DOHH2 (cell line): ENCODE measurements around the gene AGT.

Experiments used
- H3F3A ChIP-seq: fragments of 200-600 bp; sonication (generic), shearing (Covaris generic); 2 replicates; pipeline ENCODE4 v1.6.0; 2016; ENCODE audit warnings: antibody characterized with exemption, mild to moderate bottlenecking; ENCODE audit not compliant: control insufficient read depth, insufficient read depth
- H3K27ac ChIP-seq: fragments of 200-600 bp; sonication (generic); 2 replicates; pipeline ENCODE4 v1.5.1; 2014; ENCODE audit warnings: low read depth, mild to moderate bottlenecking, low read length, moderate library complexity
- H3K27me3 ChIP-seq: fragments of 200-600 bp; sonication (generic); 2 replicates; pipeline ENCODE4 v1.6.1; 2014; ENCODE audit warnings: mild to moderate bottlenecking, low read length, mixed read lengths; ENCODE audit not compliant: control insufficient read depth
- H3K36me3 ChIP-seq: fragments of 200-600 bp; sonication (generic); 2 replicates; pipeline ENCODE4 v1.6.1; 2014; ENCODE audit warnings: mild to moderate bottlenecking, low read length, moderate library complexity, mixed read lengths; ENCODE audit not compliant: control insufficient read depth
- H3K4me1 ChIP-seq: fragments of 200-600 bp; sonication (generic); 2 replicates; pipeline ENCODE4 v1.6.1; 2014; ENCODE audit warnings: mild to moderate bottlenecking, low read length, mixed read lengths; ENCODE audit not compliant: control insufficient read depth
- H3K4me2 ChIP-seq: fragments of 200-600 bp; sonication (generic); 2 replicates; pipeline ENCODE4 v1.6.0; 2014; ENCODE audit warnings: mild to moderate bottlenecking, low read length, moderate library complexity
- H3K4me3 ChIP-seq: fragments of 200-600 bp; sonication (generic); 2 replicates; pipeline ENCODE4 v1.5.1; 2014; ENCODE audit warnings: mild to moderate bottlenecking, low read length, mixed read lengths
- H3K79me2 ChIP-seq: fragments of 200-600 bp; sonication (generic); 2 replicates; pipeline ENCODE4 v1.6.1; 2014; ENCODE audit warnings: mild to moderate bottlenecking, low read length, mixed read lengths; ENCODE audit not compliant: control insufficient read depth
- H3K9me2 ChIP-seq: fragments of 200-600 bp; sonication (generic); replicated peaks from 2 replicates; pipeline ENCODE4 v1.6.1; 2014; ENCODE audit warnings: mild to moderate bottlenecking, low read length, mixed read lengths; ENCODE audit not compliant: control insufficient read depth
- H3K9me3 ChIP-seq: fragments of 200-600 bp; sonication (generic); 2 replicates; pipeline ENCODE4 v1.6.1; 2014; ENCODE audit warnings: antibody characterized with exemption, low read length, mixed read lengths; ENCODE audit not compliant: control insufficient read depth, insufficient read depth
- H4K20me1 ChIP-seq: fragments of 200-600 bp; sonication (generic); 2 replicates; pipeline ENCODE4 v1.6.0; 2014; ENCODE audit warnings: low read depth, mild to moderate bottlenecking, antibody characterized with exemption, low read length, moderate library complexity; ENCODE audit not compliant: control insufficient read depth, insufficient read depth
- EZH2phosphoT487 ChIP-seq: fragments of 200-600 bp; sonication (generic); IDR thresholded peaks from 2 replicates; pipeline ENCODE4 v1.6.1; 2017; ENCODE audit warnings: borderline replicate concordance, mild to moderate bottlenecking, antibody characterized with exemption, low read length, moderate library complexity, mixed read lengths
- TF ChIP-seq, protein P1 (sequence below): fragments of 200-600 bp; sonication (generic); IDR thresholded peaks from one replicate; pipeline ENCODE4 v1.5.1; 2014; ENCODE audit warnings: antibody characterized with exemption, mild to moderate bottlenecking, low read depth, low read length; ENCODE audit not compliant: poor library complexity, severe bottlenecking

The AGT gene

DNA sequence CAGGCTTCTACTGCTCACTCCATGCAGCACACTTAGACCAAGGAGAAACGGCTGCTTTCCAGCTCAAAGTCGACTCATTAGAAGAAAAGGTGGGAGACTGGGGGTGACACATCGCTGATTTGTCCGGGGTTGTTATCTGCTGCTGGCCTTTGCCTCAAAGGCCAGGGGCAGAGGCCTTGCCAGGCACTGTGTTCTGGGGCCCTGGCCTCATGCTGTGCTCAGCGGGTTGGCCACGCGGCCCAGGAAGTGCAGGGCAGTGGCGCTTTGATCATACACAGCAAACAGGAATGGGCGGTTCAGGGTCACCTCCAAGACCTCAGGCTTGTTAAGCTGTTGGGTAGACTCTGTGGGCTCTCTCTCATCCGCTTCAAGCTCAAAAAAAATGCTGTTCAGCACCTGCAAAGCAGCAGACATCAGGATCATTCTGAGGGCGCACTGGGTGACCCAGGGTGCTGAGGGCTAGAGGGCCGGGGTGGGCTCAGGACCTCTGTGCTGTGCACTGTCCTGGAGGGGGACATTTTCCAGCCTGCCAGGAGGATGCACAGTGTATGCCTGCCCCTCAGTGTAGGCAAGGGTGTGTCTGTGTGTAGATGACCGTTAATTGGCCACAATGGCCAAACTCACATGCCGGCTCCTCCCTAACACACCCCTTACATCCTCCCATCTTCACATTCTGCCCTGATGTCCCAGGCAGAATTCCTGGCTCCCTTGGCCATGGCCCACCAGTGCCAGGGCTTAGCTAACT is 10.8 kb downstream of the AGT start:
- Histone ChIP-seq H3F3A (no peaks in the 10 kb centered on the region), H3K27me3 (no peaks in the 10 kb centered on the region), H4K20me1 (no peaks in the 10 kb centered on the region), H3K9me2 (no peaks in the 10 kb centered on the region), H3K27ac (no peak overlapping the region), H3K79me2 (no peaks in the 10 kb centered on the region), H3K9me3 (no peaks in the 10 kb centered on the region), H3K4me2 (no peak overlapping the region), H3K4me3 (no peak overlapping the region), H3K4me1 (no peaks in the 10 kb centered on the region), H3K36me3 (no peaks in the 10 kb centered on the region)
- TF ChIP-seq, protein P1, sequence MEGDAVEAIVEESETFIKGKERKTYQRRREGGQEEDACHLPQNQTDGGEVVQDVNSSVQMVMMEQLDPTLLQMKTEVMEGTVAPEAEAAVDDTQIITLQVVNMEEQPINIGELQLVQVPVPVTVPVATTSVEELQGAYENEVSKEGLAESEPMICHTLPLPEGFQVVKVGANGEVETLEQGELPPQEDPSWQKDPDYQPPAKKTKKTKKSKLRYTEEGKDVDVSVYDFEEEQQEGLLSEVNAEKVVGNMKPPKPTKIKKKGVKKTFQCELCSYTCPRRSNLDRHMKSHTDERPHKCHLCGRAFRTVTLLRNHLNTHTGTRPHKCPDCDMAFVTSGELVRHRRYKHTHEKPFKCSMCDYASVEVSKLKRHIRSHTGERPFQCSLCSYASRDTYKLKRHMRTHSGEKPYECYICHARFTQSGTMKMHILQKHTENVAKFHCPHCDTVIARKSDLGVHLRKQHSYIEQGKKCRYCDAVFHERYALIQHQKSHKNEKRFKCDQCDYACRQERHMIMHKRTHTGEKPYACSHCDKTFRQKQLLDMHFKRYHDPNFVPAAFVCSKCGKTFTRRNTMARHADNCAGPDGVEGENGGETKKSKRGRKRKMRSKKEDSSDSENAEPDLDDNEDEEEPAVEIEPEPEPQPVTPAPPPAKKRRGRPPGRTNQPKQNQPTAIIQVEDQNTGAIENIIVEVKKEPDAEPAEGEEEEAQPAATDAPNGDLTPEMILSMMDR: no peak
- TF ChIP-seq EZH2phosphoT487: no peak

DNA sequence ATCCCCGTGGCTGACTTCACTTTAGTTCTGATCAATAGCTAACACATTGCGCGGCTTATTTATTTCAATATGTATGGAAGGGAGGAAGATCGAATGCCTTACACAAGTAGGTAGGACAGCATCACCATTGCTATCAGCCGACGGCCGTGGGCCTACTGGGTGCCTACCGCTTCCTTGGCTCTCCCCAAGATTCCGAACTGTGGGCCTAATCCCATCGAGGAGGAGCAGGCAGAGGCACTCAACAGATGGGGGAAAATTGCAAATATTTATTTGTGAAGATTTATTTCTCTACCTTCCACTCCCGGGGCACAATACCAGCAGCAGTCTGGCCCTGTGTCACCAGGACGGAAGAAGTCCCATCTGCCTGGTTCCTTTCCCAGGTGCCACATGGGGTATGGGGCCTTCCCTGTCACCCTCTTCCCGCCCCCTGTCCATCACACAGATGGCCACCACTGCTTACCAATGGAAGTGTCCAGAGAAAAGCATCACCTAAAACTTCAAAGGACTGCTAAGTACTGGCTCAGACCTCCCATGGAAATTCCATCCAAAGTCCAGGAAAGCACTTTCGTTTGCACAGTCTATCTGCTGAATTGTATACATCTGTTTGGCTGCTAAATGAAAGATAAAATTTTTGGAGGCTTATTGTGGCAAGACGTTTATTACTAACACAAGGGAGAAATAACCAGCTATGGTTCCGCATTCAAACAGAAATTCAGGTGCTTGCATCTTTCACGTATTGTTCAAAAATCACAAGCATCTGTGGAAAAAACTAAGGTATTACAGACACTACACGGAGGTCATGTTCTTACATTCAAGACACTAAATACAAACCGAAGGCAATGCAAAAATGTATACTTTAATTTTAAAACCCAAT is 11.8 kb downstream of the AGT start:
- Histone ChIP-seq H3K9me3 (no peaks in the 10 kb centered on the region), H3K27me3 (no peaks in the 10 kb centered on the region), H4K20me1 (no peaks in the 10 kb centered on the region), H3K79me2 (no peaks in the 10 kb centered on the region), H3K9me2 (no peaks in the 10 kb centered on the region), H3K4me1 (no peaks in the 10 kb centered on the region), H3K4me2 (no peak overlapping the region), H3F3A (no peaks in the 10 kb centered on the region), H3K27ac (no peak overlapping the region), H3K36me3 (no peaks in the 10 kb centered on the region), H3K4me3 (no peak overlapping the region)
- TF ChIP-seq, protein P1: no peak
- TF ChIP-seq EZH2phosphoT487: no peak

DNA sequence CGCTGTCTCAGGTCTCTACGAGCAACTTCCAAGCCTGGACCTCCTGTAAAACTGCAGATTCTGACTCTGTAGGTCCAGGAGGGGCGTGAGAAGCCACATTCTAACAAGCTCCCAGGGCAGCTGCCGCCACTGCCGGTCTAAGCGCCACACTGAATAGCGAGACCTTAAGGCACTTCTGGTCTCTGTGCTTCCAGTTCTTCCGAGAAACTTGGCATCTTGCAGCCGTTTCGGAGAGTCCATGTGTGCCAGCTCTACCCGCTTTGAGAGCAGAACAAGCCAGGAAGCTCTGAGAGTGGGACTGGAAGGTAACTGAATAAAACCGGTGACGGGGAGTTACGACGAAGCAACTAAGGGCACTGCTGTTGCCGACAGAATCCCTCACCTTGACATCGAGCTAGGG is 12.5 kb downstream of the AGT start:
- no peak overlapping the region for H3K4me3 ChIP-seq
- no peak for TF ChIP-seq EZH2phosphoT487
- TF ChIP-seq, protein P1: no peak
- H3F3A ChIP-seq: no peaks in the 10 kb centered on the region
- no peak overlapping the region for H3K27ac ChIP-seq
- no peak overlapping the region for H3K4me2 ChIP-seq
- no peaks in the 10 kb centered on the region for H3K9me2 ChIP-seq
- no peaks in the 10 kb centered on the region for H3K79me2 ChIP-seq
- no peaks in the 10 kb centered on the region for H4K20me1 ChIP-seq
- H3K9me3 ChIP-seq: no peaks in the 10 kb centered on the region
- no peaks in the 10 kb centered on the region for H3K4me1 ChIP-seq
- no peaks in the 10 kb centered on the region for H3K36me3 ChIP-seq
- no peaks in the 10 kb centered on the region for H3K27me3 ChIP-seq
